Measurements from ENCODE around the gene LHPP.

Gene LHPP

DNA sequence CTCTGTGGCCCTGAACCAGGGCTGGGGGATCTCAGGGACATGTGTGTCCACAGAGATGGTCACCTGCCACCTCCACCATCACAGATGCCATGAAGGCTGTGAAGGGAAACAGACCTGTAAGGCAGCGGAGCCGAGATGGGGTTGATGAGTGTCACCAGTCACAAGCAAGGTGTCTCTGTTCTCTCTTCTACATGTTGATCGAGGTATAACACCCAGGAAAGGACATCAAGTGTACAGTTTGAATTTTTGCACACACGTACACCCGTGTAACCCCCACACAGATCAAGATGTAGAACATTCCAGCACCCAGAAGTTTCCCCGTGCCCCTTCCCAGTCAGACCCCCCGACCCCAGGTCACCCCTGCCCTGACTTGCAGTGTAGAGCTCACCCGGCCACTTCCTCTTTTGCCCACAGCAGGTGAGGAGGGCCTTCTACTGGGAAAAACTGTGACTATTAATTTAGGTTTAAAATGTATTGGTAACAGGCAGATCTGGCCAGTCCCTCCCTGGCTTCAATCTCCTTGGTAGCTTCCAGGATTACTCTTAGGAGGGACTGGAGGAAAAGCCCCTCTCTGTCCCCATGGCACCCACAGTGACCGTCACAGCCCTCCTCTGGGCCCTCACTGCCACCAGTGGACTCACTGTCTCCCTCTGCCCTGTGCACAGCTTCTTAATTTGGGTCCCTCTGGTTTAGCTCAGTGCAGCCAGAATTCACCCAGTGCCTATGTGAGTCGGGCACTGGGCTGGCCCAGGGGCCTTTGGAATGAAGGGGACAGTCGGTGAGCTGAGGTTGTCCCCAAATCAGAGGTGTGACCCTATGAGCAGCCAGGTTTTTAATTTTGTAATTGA is 108.2 kb downstream of the LHPP start:
- TF ChIP-seq, protein P1, sequence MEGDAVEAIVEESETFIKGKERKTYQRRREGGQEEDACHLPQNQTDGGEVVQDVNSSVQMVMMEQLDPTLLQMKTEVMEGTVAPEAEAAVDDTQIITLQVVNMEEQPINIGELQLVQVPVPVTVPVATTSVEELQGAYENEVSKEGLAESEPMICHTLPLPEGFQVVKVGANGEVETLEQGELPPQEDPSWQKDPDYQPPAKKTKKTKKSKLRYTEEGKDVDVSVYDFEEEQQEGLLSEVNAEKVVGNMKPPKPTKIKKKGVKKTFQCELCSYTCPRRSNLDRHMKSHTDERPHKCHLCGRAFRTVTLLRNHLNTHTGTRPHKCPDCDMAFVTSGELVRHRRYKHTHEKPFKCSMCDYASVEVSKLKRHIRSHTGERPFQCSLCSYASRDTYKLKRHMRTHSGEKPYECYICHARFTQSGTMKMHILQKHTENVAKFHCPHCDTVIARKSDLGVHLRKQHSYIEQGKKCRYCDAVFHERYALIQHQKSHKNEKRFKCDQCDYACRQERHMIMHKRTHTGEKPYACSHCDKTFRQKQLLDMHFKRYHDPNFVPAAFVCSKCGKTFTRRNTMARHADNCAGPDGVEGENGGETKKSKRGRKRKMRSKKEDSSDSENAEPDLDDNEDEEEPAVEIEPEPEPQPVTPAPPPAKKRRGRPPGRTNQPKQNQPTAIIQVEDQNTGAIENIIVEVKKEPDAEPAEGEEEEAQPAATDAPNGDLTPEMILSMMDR (IDR thresholded peaks at IDR 0.05; ENCODE audit: insufficient read depth, low read length, poor library complexity, severe bottlenecking), result no peak
- Histone ChIP-seq H3K27me3 (replicated peaks; ENCODE audit: control insufficient read depth, insufficient read depth, low read length) (no peaks in the 10 kb centered on the region; the same call in 1 of the 2 replicates), H3K4me3 (replicated peaks; ENCODE audit: low read depth, low read length) (no peak overlapping the region), H3K36me3 (ENCODE audit: control insufficient read depth, insufficient read depth, low read length) (no peaks in the 10 kb centered on the region)
- DNase-seq (ENCODE audit: extremely low read depth, insufficient read length), result no peak

DNA sequence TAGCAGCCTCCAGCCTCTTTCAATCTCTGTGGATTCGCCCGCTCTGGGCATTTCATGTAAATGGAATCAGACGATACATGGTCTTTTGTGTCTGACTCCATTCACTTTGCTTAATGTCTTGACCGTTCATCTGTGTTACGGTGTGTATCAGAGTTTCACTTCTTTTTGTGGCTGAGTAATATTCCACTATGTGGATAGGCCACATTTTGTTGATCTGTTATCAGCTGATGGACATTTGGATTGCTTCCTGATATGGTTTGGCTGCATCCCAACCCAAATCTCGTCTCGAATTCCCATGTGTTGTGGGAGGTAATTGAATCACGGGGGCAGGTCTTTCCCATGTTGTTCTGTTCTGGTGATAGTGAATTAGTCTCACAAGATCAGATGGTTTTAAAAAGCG is 109.0 kb downstream of the LHPP start:
- DNase-seq (ENCODE audit: extremely low read depth, insufficient read length), result no peak
- TF ChIP-seq, protein P1 (IDR thresholded peaks at IDR 0.05; ENCODE audit: insufficient read depth, low read length, poor library complexity, severe bottlenecking), result no peak
- H3K27me3 ChIP-seq (replicated peaks; ENCODE audit: control insufficient read depth, insufficient read depth, low read length), result no peaks in the 10 kb centered on the region; the same call in 1 of the 2 replicates
- H3K4me3 ChIP-seq (replicated peaks; ENCODE audit: low read depth, low read length), result no peak overlapping the region
- H3K36me3 ChIP-seq (ENCODE audit: control insufficient read depth, insufficient read depth, low read length), result no peaks in the 10 kb centered on the region

DNA sequence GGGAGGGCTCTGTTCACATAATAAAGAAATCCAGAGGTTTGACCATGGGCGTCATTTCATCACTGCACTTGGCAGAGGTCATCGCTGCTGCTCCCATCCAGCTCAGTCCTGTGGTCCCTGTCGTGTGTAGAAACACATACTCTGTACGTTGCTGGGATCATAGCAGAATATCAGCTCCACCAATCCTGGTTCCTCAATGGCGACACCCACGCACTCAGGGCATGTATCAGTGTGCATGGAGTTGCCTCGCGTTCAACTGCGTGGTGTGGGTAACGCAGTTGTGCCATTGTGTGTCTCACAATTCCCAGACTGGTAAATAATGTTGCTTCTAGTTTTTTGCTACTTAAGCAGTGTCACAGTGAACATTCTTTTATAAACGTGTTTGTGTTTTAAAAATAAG is 111.1 kb downstream of the LHPP start:
- TF ChIP-seq, protein P1 (IDR thresholded peaks at IDR 0.05; ENCODE audit: insufficient read depth, low read length, poor library complexity, severe bottlenecking), result no peak
- DNase-seq (ENCODE audit: extremely low read depth, insufficient read length), result no peak
- no peaks in the 10 kb centered on the region; the same call in 1 of the 2 replicates for H3K27me3 ChIP-seq (replicated peaks; ENCODE audit: control insufficient read depth, insufficient read depth, low read length)
- no peaks in the 10 kb centered on the region for H3K36me3 ChIP-seq (ENCODE audit: control insufficient read depth, insufficient read depth, low read length)
- no peak overlapping the region for H3K4me3 ChIP-seq (replicated peaks; ENCODE audit: low read depth, low read length)

DNA sequence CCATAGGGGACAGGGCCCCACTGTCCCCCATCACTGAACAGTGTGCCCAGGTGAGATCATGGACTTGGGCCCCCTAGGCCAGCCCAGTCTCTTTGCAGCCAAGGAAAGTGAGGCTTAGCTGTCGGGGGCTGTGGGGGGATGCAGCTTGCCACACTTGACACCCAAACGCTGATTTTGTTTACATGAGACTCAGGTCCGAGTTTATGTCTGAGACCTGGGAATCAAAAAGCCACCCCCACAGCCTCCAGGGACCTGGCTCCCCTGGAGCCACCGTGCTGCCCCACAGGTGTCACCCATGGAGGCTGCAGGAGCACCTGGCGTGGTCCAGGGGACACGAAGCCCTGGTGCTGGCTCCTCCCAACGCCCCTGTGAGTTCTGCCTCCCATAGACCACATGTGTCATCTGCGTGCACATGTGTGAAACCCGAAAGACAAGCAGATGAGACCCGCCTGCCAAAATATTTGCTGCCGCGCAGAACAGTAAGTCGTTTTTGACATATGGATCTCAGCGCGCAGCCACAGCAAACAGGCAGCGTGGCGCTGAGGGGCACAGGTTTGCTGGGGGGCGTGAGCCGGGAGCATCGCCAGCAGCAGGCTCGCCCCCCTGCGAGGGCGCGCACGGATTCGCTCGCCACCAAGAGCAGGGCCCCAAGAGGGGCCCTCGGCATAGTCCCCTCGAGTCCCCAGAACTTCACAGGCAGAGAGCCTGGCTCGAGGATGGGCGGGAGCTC is 112.3 kb downstream of the LHPP start:
- H3K4me3 ChIP-seq (replicated peaks; ENCODE audit: low read depth, low read length), result no peak overlapping the region
- no peak for DNase-seq (ENCODE audit: extremely low read depth, insufficient read length)
- no peaks in the 10 kb centered on the region; the same call in 1 of the 2 replicates for H3K27me3 ChIP-seq (replicated peaks; ENCODE audit: control insufficient read depth, insufficient read depth, low read length)
- TF ChIP-seq, protein P1 (IDR thresholded peaks at IDR 0.05; ENCODE audit: insufficient read depth, low read length, poor library complexity, severe bottlenecking), result no peak
- no peaks in the 10 kb centered on the region for H3K36me3 ChIP-seq (ENCODE audit: control insufficient read depth, insufficient read depth, low read length)

- TF ChIP-seq, protein P1 (IDR thresholded peaks at IDR 0.05; ENCODE audit: insufficient read depth, low read length, poor library complexity, severe bottlenecking), result no peak
- no peak overlapping the region for H3K4me3 ChIP-seq (replicated peaks; ENCODE audit: low read depth, low read length)
- no peaks in the 10 kb centered on the region; the same call in 1 of the 2 replicates for H3K27me3 ChIP-seq (replicated peaks; ENCODE audit: control insufficient read depth, insufficient read depth, low read length)
- no peaks in the 10 kb centered on the region for H3K36me3 ChIP-seq (ENCODE audit: control insufficient read depth, insufficient read depth, low read length)
- no peak for DNase-seq (ENCODE audit: extremely low read depth, insufficient read length)
Observed at GRCh38 chr10:124574456-124575070, 112.9 kb downstream of the LHPP start.
